Karpas-422 (cell line): ENCODE measurements around the gene AXIN1. TPM values are rescaled to one million over a fixed set of nuclear protein-coding genes. Genes with fewer than 3 reads are reported as not detected.
"Not testable (repeated sequence)": the region's sequence is repeated elsewhere in the genome, so short reads cannot be mapped to it uniquely, and the experiment has no call there.

Source experiments
- DNase-seq: peaks from one replicate; pipeline ENCODE4 v3.0.0-alpha.2; 2015
- H2AFZ ChIP-seq: fragments of 200-600 bp; sonication (generic); 2 replicates; pipeline ENCODE4 v1.6.1; 2014; ENCODE audit warnings: antibody characterized with exemption, low read length, mixed read lengths
- H3K27ac ChIP-seq: fragments of 200-600 bp; sonication (generic); 2 replicates; pipeline ENCODE4 v1.5.1; 2014; ENCODE audit warnings: mild to moderate bottlenecking, low read length, moderate library complexity
- H3K27me3 ChIP-seq: fragments of 200-600 bp; sonication (generic); 2 replicates; pipeline ENCODE4 v1.6.1; 2014; ENCODE audit warnings: low read length, mixed read lengths
- H3K36me3 ChIP-seq: fragments of 200-600 bp; sonication (generic); 2 replicates; pipeline ENCODE4 v1.6.1; 2014; ENCODE audit warnings: low read length, mixed read lengths; ENCODE audit not compliant: insufficient read depth
- H3K4me1 ChIP-seq: fragments of 200-600 bp; sonication (generic); 2 replicates; pipeline ENCODE4 v1.6.1; 2014; ENCODE audit warnings: mild to moderate bottlenecking, low read length, mixed read lengths
- H3K4me2 ChIP-seq: fragments of 200-600 bp; sonication (generic); 2 replicates; pipeline ENCODE4 v1.6.1; 2014; ENCODE audit warnings: low read length, low read depth, mild to moderate bottlenecking; ENCODE audit not compliant: poor library complexity, severe bottlenecking
- H3K4me3 ChIP-seq: fragments of 200-600 bp; sonication (generic); 2 replicates; pipeline ENCODE4 v1.5.1; 2014; ENCODE audit warnings: mild to moderate bottlenecking, antibody characterized with exemption, low read length, mixed read lengths
- H3K79me2 ChIP-seq: fragments of 200-600 bp; sonication (generic); 2 replicates; pipeline ENCODE4 v1.6.1; 2014; ENCODE audit warnings: mild to moderate bottlenecking, low read length, mixed read lengths
- H3K9ac ChIP-seq: fragments of 200-600 bp; sonication (generic); 2 replicates; pipeline ENCODE4 v1.6.0; 2014; ENCODE audit warnings: low read length
- H3K9me2 ChIP-seq: fragments of 200-600 bp; sonication (generic), shearing (Covaris generic); replicated peaks from 2 replicates; pipeline ENCODE4 v1.6.0; 2014; ENCODE audit warnings: mild to moderate bottlenecking, low read length, moderate library complexity; ENCODE audit not compliant: insufficient read depth
- H3K9me3 ChIP-seq: fragments of 300-700, 200-600 bp; sonication (generic); 2 replicates; pipeline ENCODE4 v1.6.1; 2014; ENCODE audit warnings: low read length, mixed read lengths
- H4K20me1 ChIP-seq: fragments of 200-600 bp; sonication (generic); 2 replicates; pipeline ENCODE4 v1.6.1; 2014; ENCODE audit warnings: mild to moderate bottlenecking, antibody characterized with exemption, low read length, low read depth; ENCODE audit not compliant: insufficient read depth
- total RNA-seq: library from RNA; depleted of rRNA; stranded (reverse); fragments of >200 nt; shearing (Covaris generic); gene quantifications from 2 replicates; pipeline ENCODE4 v1.2.3, GENCODE V29; 2014; ENCODE audit warnings: low replicate concordance

Gene AXIN1
- total RNA-seq, 1 experiment from 2014 or later: 14.6 TPM

DNA sequence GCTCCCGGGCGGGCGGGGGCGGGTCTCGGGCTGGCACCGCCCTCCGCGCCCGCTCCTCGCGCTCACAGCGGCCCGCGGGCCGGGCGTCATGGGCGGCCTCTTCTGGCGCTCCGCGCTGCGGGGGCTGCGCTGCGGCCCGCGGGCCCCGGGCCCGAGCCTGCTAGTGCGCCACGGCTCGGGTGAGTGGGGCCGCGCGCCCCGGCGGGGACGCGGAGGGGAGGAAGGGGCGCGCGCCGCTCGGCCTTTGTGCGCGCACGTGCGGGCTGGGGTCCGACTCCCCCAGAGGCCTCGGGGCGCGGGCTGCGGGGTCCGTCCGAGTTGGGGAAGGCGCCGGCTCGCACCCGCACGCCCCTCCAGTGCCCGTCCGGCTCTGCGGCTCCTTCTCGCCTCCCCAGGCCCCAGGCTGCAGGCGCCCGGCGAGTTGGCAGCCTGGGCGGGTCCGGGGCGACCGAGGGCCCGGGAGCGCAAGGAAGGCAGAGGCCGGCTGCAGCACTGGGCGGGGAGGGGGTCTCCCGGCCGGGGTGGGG is 44.7 kb upstream of the AXIN1 start, which contains the start of gene NME4:
Gene NME4 (plus strand): TSS at position 65 of the 527 bp plus-strand sequence. CDS start 24 bp downstream, at position 89.
- Histone ChIP-seq H4K20me1 (0 out of 2 replicates have a peak, but pooled peaks cover 7% of the 10 kb centered on the region), H3K4me3 (peak within 1 kb of the TSS; percentile 66), H3K9me2 (no peaks in the 10 kb centered on the region), H3K27ac (peak within 1 kb of the TSS; percentile 61), H3K79me2 (no peaks in the 10 kb centered on the region), H3K36me3 (no peaks in the 10 kb centered on the region), H2AFZ (peak within 1 kb of the TSS; percentile 81; the same call in 1 of the 2 replicates), H3K9ac (peak within 1 kb of the TSS; percentile 80), H3K4me1 (peaks cover 41% of the 10 kb centered on the region), H3K27me3 (no peaks in the 10 kb centered on the region), H3K4me2 (peak within 1 kb of the TSS; percentile 61), H3K9me3 (no peaks in the 10 kb centered on the region; the same call in 1 of the 2 replicates)
- DNase-seq: peak; percentile 71

DNA sequence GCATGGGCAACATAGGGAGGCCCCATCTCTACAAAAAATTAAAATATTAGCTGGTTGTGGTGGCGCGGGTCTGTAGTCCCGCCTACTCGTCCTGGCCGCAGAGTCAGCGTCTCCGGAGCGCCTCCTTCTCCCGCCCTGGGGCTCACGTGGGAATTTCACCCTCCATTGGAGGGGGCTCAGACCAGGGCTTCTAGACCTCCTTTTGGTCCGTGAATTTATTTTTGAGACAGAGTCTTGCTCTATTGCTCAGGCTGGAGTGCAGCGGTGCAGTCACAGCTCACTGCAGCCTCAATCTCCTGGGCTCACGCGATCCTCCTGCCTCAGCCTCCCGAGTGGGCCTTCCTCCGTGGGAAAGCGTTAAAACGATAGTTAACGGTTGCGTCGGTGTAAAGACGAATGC is 44.1 kb upstream of the AXIN1 start:
- no peaks in the 10 kb centered on the region for H3K36me3 ChIP-seq
- H3K9me3 ChIP-seq: peaks cover 3% of the 10 kb centered on the region; the same call in 1 of the 2 replicates
- no peaks in the 10 kb centered on the region for H3K79me2 ChIP-seq
- H3K4me1 ChIP-seq: peaks cover 36% of the 10 kb centered on the region
- peak overlapping the region; percentile 58 for H3K4me3 ChIP-seq
- no peak overlapping the region for H3K27ac ChIP-seq
- no peaks in the 10 kb centered on the region for H3K27me3 ChIP-seq
- H3K4me2 ChIP-seq: peak overlapping the region; percentile 54
- DNase-seq: peak; percentile 67
- no peaks in the 10 kb centered on the region for H3K9me2 ChIP-seq
- H2AFZ ChIP-seq: peak overlapping the region; percentile 81; the same call in 1 of the 2 replicates
- H4K20me1 ChIP-seq: 0 out of 2 replicates have a peak, but pooled peaks cover 7% of the 10 kb centered on the region
- H3K9ac ChIP-seq: peak overlapping the region; percentile 65

DNA sequence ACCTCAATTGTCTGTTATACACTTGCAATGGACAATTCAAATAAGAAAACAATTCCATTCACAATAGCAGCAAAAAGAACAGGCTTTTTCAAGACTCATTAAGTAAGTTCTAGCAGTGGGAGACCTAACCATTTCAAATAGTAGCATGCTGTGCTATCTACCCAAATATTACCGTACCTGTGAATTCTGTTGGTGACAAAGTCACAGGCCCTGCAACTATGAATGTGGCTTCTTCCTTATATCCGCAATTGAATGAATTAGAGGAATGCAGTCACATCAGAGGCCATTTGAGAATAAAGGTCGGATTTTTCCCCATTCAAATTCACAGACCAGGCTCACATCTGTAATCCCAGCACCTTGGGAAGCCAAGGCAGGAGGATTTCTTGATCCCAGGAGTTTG is 43.7 kb upstream of the AXIN1 start:
- H3K4me1 ChIP-seq: peaks cover 36% of the 10 kb centered on the region
- no peak overlapping the region for H3K27ac ChIP-seq
- H2AFZ ChIP-seq: no peak overlapping the region
- no peaks in the 10 kb centered on the region for H3K79me2 ChIP-seq
- H3K36me3 ChIP-seq: no peaks in the 10 kb centered on the region
- H3K27me3 ChIP-seq: no peaks in the 10 kb centered on the region
- no peak overlapping the region for H3K4me2 ChIP-seq
- peak overlapping the region; percentile 65; the same call in 1 of the 2 replicates for H3K9ac ChIP-seq
- H3K4me3 ChIP-seq: 0 out of 2 replicates have a peak overlapping the region, but pooled peaks have one; percentile 58
- H3K9me2 ChIP-seq: no peaks in the 10 kb centered on the region
- no peak for DNase-seq
- peaks cover 3% of the 10 kb centered on the region; the same call in 1 of the 2 replicates for H3K9me3 ChIP-seq
- 0 out of 2 replicates have a peak, but pooled peaks cover 7% of the 10 kb centered on the region for H4K20me1 ChIP-seq

DNA sequence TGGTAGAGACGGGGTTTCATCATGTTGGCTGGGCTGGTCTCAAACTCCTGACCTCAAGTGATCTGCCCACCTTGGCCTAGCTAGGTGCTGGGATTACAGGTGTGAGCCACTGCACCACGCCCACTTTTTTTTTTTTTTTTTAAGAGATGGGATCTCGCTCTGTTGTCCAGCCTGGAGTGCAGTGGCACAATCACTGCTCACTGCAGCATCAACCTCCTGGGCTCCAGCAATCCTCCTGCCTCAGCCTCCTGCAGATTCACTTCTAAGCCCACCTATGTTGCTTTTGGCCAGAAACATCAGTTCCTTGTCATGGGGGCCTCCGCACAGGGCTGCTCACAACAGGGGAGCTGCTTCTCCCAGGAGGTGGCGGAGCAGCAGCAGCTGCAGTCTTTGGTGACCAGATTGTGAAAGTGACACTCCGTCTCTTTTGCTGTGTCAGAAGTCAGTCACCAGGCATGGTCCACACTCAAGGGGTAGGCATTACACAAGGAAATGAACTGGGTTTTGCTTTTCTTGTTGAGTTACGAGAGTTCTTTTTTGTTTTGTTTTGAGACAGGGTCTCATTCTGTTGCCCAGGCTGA is 40.0 kb upstream of the AXIN1 start:
- H3K79me2 ChIP-seq: no peaks in the 10 kb centered on the region
- H3K27me3 ChIP-seq: no peaks in the 10 kb centered on the region
- no peak overlapping the region for H3K4me2 ChIP-seq
- no peak overlapping the region for H3K9ac ChIP-seq
- DNase-seq: no peak
- H3K36me3 ChIP-seq: no peaks in the 10 kb centered on the region
- no peak overlapping the region for H3K4me3 ChIP-seq
- H3K4me1 ChIP-seq: peaks cover 6% of the 10 kb centered on the region
- peaks cover 3% of the 10 kb centered on the region; the same call in 1 of the 2 replicates for H3K9me3 ChIP-seq
- H4K20me1 ChIP-seq: no peaks in the 10 kb centered on the region
- H2AFZ ChIP-seq: no peak overlapping the region
- H3K27ac ChIP-seq: no peak overlapping the region
- H3K9me2 ChIP-seq: no peaks in the 10 kb centered on the region

- Histone ChIP-seq H3K27me3 (no peaks in the 10 kb centered on the region), H3K27ac (no peak overlapping the region), H3K9me2 (no peaks in the 10 kb centered on the region), H3K9me3 (peaks cover 3% of the 10 kb centered on the region; the same call in 1 of the 2 replicates), H3K4me1 (peaks cover 6% of the 10 kb centered on the region), H3K9ac (no peak overlapping the region), H3K4me3 (no peak overlapping the region), H3K4me2 (no peak overlapping the region), H3K36me3 (no peaks in the 10 kb centered on the region), H4K20me1 (no peaks in the 10 kb centered on the region), H2AFZ (no peak overlapping the region), H3K79me2 (no peaks in the 10 kb centered on the region)
- DNase-seq: peak; percentile 93
Measured at GRCh38 chr16:391885-392335, 39.4 kb upstream of the AXIN1 start.

DNA sequence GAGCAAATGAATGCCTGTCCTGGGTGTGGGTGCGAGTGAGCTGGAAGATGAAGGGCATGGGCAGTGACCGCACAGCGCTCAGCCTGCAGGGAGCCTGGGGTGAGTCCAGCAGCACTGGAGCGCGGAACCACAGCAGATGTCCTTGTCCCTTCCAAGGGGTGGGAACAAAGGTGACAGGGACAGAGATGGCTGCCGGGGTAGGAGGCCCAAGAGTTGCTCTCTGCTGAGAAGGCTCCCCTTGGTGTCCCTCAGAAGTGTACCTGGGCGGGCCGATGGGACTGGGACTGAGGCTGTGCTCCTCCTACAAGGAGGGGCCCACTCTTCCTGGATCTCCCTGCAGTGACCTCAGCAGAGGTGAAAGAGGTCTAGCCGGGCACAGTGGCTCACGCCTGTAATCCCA is 36.8 kb upstream of the AXIN1 start:
- Histone ChIP-seq H3K9ac (no peak overlapping the region), H3K9me3 (peaks cover 3% of the 10 kb centered on the region; the same call in 1 of the 2 replicates), H3K9me2 (no peaks in the 10 kb centered on the region), H3K27ac (no peak overlapping the region), H4K20me1 (no peaks in the 10 kb centered on the region), H2AFZ (no peak overlapping the region), H3K4me3 (no peak overlapping the region), H3K79me2 (no peaks in the 10 kb centered on the region), H3K4me2 (no peak overlapping the region), H3K4me1 (no peaks in the 10 kb centered on the region), H3K36me3 (no peaks in the 10 kb centered on the region), H3K27me3 (no peaks in the 10 kb centered on the region)
- no peak for DNase-seq

DNA sequence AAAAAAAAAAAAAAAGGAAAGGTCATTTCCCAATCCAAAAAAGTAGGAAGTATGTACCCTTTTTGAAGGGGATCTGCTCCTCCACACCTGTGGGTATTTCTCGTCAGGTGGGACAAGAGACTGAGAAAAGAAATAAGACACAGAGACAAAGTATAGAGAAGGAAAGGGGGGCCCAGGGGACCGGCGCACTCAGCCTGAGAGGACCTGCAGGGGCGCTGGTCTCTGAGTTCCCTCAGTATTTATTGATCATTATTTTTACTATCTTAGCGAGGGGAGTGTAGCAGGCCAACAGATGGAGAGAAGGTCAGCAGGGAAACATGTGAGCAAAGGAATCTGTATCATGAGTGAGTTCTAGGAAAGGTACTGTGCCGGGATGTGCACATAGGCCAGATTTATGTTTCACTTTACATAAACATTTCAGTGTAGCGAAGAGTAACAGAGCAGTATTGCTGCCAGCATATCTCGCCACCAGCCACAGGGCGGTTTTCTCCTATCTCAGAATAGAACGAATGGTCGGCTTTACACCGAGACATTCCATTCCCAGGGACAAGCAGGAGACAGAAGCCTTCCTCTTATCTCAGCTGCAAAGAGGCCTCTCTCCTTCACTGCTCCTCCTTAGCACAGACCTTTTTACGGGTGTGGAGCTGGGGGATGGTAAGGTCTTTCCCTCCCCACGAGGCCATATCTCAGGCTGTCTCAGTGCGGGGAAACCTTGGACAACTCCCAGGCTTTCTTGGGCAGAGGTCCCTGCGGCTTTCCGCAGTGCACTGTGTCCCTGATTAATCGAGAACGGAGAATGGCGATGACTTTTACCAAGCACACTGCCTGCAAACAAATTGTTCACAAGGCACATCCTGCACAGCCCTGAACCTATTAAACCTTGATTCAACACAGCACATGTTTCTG is 35.5 kb upstream of the AXIN1 start:
- not testable (repeated sequence) for H3K9me3 ChIP-seq, H3K4me1 ChIP-seq, H4K20me1 ChIP-seq, H3K9ac ChIP-seq, H3K4me2 ChIP-seq, H3K79me2 ChIP-seq, H3K27ac ChIP-seq, H3K27me3 ChIP-seq, DNase-seq, H3K4me3 ChIP-seq, H3K9me2 ChIP-seq, H3K36me3 ChIP-seq, H2AFZ ChIP-seq
